HPDE6-E6E7 (cell line): ENCODE results near the gene MAS1.
"Not testable (repeated sequence)": the region's sequence is repeated elsewhere in the genome, so short reads cannot be mapped to it uniquely, and the experiment has no call there.

Experiments used
- DNase-seq: peaks from one replicate; pipeline ENCODE4 v3.0.0; 2011; ENCODE audit warnings: missing footprints; ENCODE audit errors: extremely low spot score

The MAS1 gene

GRCh38 chr6:159890792-159891191, at the start of gene MAS1:
TSS of gene MAS1 (plus strand) at chr6:159890988. CDS start at chr6:159906956, 15,968 bp downstream.
- no peak for DNase-seq

GRCh38 chr6:159842035-159842434, 48.8 kb upstream of the MAS1 start:
- DNase-seq = no peak

- DNase-seq = no peak
These were observed 45.8 kb upstream of the MAS1 start for GRCh38 chr6:159844737-159845645.

GRCh38 chr6:159848552-159848951, 42.2 kb upstream of the MAS1 start:
- not testable (repeated sequence) for DNase-seq

- not testable (repeated sequence) for DNase-seq
These were observed 40.9 kb upstream of the MAS1 start for GRCh38 chr6:159849851-159850250.

GRCh38 chr6:159852877-159853276, 37.9 kb upstream of the MAS1 start:
- peak; percentile 19 for DNase-seq

- no peak for DNase-seq
These were observed 37.0 kb upstream of the MAS1 start for GRCh38 chr6:159853754-159854153.

- DNase-seq = no peak
These were observed 35.8 kb upstream of the MAS1 start for GRCh38 chr6:159854959-159855358.

- DNase-seq = no peak
These were observed 32.5 kb upstream of the MAS1 start for GRCh38 chr6:159858259-159858658.

GRCh38 chr6:159860482-159860881, 30.3 kb upstream of the MAS1 start:
- no peak for DNase-seq

- DNase-seq = no peak
These were observed 28.7 kb upstream of the MAS1 start for GRCh38 chr6:159862103-159862502.

GRCh38 chr6:159863341-159863740, 27.4 kb upstream of the MAS1 start:
- peak; percentile 51 for DNase-seq

- DNase-seq = no peak
These were observed 25.4 kb upstream of the MAS1 start for GRCh38 chr6:159865226-159865920.

- DNase-seq = no peak
These were observed 24.2 kb upstream of the MAS1 start for GRCh38 chr6:159866286-159867247.

- no peak for DNase-seq
These were observed 19.5 kb upstream of the MAS1 start for GRCh38 chr6:159871241-159871640.

- no peak for DNase-seq
These were observed 18.9 kb upstream of the MAS1 start for GRCh38 chr6:159871906-159872305.

- DNase-seq = no peak
These were observed 16.4 kb upstream of the MAS1 start for GRCh38 chr6:159874435-159874834.

- no peak for DNase-seq
These were observed 15.6 kb upstream of the MAS1 start for GRCh38 chr6:159875194-159875593.

GRCh38 chr6:159876242-159876641, 14.5 kb upstream of the MAS1 start:
- DNase-seq = no peak

GRCh38 chr6:159877256-159877808, 13.5 kb upstream of the MAS1 start:
- no peak for DNase-seq

GRCh38 chr6:159878341-159878740, 12.4 kb upstream of the MAS1 start:
- no peak for DNase-seq
